Mucosa of rectum (tissue), 2 donors: ENCODE measurements around the gene ARL6IP4.

ENCODE experiments used
- H3K27ac ChIP-seq, 2 donors: one replicate each; pipeline ENCODE4 v1.7.0; 2013; ENCODE audit warnings: inconsistent platforms in 2 of 2, low read depth in 2 of 2, low read length in 2 of 2
- H3K27me3 ChIP-seq, 2 donors: one replicate each; pipeline ENCODE4 v1.7.0; 2013; ENCODE audit warnings: low read length in 2 of 2; ENCODE audit not compliant: control insufficient read depth in 2 of 2, insufficient read depth in 2 of 2
- H3K36me3 ChIP-seq, 2 donors: one replicate each; pipeline ENCODE4 v1.7.0; 2013; ENCODE audit warnings: low read length in 2 of 2; ENCODE audit not compliant: control insufficient read depth in 2 of 2, insufficient read depth in 2 of 2
- H3K4me1 ChIP-seq, 2 donors: one replicate each; pipeline ENCODE4 v1.7.0; 2013; ENCODE audit warnings: low read length in 2 of 2, mild to moderate bottlenecking in 1 of 2; ENCODE audit not compliant: control insufficient read depth in 2 of 2, insufficient read depth in 2 of 2
- H3K4me3 ChIP-seq, 2 donors: one replicate each; pipeline ENCODE4 v1.7.0; 2013; ENCODE audit warnings: low read length in 2 of 2
- H3K9ac ChIP-seq, 2 donors: one replicate each; pipeline ENCODE4 v1.7.0; 2013; ENCODE audit warnings: low read length in 2 of 2, low read depth in 1 of 2, mild to moderate bottlenecking in 1 of 2
- H3K9me3 ChIP-seq, 2 donors: one replicate each; pipeline ENCODE4 v1.7.0; 2013; ENCODE audit warnings: low read length in 2 of 2; ENCODE audit not compliant: control insufficient read depth in 2 of 2
- donor health status: healthy.
- donor health status: Normal muscosa, but diverticular disease.

The ARL6IP4 gene

DNA sequence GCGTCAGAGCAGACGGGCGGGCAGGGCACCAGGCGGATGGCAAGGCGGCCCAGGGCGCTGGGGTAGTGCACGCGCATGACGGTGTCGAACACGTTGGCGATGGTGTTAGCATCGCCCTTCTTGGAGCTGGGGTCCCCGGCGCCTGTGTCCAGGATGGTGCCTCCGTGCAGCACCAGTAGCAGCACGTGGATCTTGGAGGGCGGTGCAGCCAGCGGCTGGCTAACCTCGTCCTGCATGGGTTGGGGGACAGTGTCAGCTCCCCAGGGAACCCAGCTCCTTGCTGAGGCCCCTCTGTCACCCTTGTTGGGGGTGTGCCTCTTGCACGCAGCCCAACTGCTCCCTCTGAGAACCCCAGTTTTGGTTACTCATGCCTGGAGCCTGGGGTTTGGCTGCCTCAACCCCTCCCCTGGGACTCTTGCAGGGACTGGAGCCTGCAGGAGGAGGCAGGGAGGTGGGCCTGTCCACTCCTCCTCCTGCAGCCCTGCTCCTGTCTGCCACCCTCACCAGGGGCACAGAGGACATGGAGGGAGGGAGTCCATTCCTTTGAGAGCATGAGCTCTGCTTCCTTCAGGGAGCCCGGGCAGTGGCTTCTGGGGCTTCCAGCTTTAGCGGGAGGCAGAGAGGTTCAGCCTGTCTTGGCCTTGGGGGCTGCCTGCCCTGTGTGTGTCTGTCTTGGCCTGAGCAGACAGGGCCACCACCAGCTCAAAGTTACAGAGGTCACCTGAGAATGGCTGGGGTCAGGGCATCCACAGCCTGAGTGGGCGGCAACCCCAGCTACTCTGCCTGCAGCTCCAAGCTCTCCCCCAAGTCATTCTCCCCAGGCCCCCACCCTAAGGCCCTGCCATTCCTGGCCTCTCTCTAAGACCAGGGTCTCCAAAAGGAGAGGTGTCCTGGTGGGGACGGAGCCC, 17.1 kb downstream of the ARL6IP4 start:
- Histone ChIP-seq H3K36me3 (peaks cover 0 to 2% of the 10 kb centered on the region in 2 donors), H3K27me3 (no peaks in the 10 kb centered on the region), H3K4me1 (peaks cover 0 to 2% of the 10 kb centered on the region in 2 donors), H3K9ac (no peak overlapping the region), H3K4me3 (no peak overlapping the region), H3K27ac (no peak overlapping the region), H3K9me3 (no peaks in the 10 kb centered on the region)

DNA sequence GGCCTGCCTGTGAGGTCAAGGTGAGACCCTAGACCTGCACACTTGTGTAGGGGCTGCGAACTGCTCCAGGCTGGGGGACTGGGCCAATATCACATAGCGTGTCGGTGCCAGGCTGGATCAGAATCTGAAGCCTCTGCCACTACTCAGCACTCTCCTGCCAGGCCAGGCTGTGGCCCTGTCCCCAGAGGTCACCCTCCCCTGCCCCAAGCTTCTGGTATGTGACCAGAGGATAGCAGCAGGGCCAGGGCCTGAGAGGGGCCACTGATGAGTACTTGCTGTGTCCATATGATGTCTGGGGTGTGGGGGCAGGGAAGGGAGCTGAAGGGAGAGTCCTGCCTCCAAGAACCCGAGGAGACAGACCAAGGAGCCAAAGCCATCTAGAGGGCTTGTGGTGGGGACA, 17.8 kb downstream of the ARL6IP4 start:
- H3K4me1 ChIP-seq, result peaks cover 0 to 2% of the 10 kb centered on the region in 2 donors
- no peak overlapping the region for H3K4me3 ChIP-seq
- no peaks in the 10 kb centered on the region for H3K9me3 ChIP-seq
- H3K9ac ChIP-seq, result no peak overlapping the region
- no peak overlapping the region for H3K27ac ChIP-seq
- H3K27me3 ChIP-seq, result no peaks in the 10 kb centered on the region
- peaks cover 0 to 2% of the 10 kb centered on the region in 2 donors for H3K36me3 ChIP-seq

DNA sequence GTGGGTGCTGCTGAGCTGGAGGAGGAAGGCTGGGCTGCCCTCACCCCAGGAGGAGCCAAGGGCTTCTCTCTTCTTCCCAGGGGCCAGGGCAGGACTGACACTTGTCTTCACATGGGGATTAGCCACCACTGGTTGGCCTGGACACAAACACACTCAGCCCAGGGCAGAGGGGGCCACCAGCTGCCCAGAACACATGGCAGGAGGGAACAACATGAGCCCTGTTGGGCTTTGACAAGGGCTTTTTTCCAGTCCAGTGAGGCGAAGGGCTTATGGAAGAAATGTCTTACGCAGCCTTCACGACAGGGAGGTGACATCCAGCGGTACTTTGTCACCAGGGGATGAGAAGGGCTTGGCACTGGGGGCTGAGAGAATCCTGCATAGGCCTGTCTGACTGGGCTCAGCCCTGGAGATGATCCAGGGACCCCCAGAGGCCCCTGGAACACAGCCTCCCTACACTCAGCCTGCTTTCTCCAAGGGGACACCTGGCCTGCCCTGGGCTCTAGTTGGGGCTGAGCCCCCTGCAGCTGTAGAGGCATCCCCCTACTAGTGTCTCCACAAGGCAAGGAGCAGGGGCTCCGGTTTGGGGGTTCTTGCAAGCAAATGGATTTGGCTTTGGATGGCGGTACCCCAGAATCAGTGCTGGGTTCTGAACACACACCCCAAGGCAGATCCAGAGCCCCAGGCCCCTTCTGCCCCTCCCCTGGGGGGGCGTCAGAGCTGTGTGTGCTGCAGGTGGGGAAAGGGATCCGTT, 18.9 kb downstream of the ARL6IP4 start:
- Histone ChIP-seq H3K27ac (no peak overlapping the region), H3K4me1 (peaks cover 0 to 2% of the 10 kb centered on the region in 2 donors), H3K4me3 (no peak overlapping the region), H3K9ac (no peak overlapping the region), H3K9me3 (no peaks in the 10 kb centered on the region), H3K27me3 (no peaks in the 10 kb centered on the region), H3K36me3 (peaks cover 0 to 2% of the 10 kb centered on the region in 2 donors)

DNA sequence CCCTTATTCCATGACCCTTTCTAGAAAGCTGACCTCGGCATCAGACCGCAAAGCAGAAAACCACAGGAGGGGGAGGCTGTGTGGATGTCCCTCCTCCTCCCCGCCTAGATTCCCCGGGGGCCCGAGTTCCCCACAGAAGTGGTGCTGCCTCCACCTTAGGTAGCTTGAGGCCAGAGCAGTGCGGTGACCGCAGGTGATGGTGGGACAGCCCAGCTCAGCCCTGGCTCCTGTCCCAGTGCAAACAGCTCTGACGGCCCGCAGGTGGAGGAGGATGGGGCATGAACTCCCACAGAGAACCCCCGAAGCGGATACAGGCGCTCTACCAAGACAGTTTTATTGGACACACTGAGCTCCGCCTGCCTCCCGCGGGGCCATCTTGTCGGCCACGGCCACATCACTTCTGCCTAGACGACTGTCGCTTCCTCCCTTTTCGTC, 19.5 kb downstream of the ARL6IP4 start:
- Histone ChIP-seq H3K36me3 (peaks cover 0 to 2% of the 10 kb centered on the region in 2 donors), H3K4me3 (no peak overlapping the region), H3K27ac (no peak overlapping the region), H3K9ac (no peak overlapping the region), H3K27me3 (no peaks in the 10 kb centered on the region), H3K4me1 (peaks cover 0 to 2% of the 10 kb centered on the region in 2 donors), H3K9me3 (no peaks in the 10 kb centered on the region)

DNA sequence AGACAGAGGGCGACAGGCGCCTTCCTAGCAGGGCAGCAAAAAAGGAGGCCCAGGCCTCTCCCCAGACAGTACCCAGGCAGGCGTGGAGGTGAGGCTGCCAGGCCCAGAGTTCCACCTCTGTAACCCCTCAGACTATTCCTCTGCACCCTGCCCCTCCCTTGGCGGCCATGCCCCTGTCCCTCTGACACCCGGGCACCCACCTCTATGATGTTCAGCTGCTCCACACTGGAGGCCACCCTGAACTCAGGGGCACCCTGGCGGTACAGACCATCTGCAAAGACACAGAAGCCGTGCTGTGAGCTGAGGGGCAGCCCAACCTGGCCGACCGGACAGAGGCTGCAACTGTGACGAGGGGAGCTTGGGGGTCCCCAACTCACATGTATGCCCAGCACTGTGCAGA, 20.1 kb downstream of the ARL6IP4 start:
- no peaks in the 10 kb centered on the region for H3K27me3 ChIP-seq
- H3K27ac ChIP-seq, result no peak overlapping the region
- H3K4me1 ChIP-seq, result peaks cover 0 to 2% of the 10 kb centered on the region in 2 donors
- H3K9ac ChIP-seq, result no peak overlapping the region
- H3K36me3 ChIP-seq, result peaks cover 0 to 2% of the 10 kb centered on the region in 2 donors
- H3K9me3 ChIP-seq, result no peaks in the 10 kb centered on the region
- H3K4me3 ChIP-seq, result no peak overlapping the region

DNA sequence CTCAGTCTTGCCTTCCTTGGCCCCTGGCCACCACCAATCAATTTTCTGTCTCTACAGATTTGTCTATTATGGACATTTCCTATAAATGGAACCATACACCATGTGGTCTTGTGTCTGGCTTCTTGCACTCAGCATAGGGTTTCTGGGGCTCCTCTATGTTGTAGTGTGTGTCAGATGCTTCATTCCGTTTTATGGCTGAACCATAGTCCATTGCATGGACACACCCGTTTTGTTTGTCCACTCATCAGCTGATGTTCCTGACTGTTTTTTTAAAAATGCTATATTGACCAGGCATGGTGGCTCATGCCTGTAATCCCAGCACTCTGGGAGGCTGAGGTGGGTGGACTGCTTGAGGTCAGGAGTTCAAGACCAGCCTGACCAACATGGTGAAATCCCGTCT, 21.0 kb downstream of the ARL6IP4 start:
- Histone ChIP-seq H3K9ac (no peak overlapping the region), H3K9me3 (no peaks in the 10 kb centered on the region), H3K27me3 (no peaks in the 10 kb centered on the region), H3K4me1 (no peaks in the 10 kb centered on the region), H3K4me3 (no peak overlapping the region), H3K27ac (no peak overlapping the region), H3K36me3 (peaks cover 0 to 2% of the 10 kb centered on the region in 2 donors)

DNA sequence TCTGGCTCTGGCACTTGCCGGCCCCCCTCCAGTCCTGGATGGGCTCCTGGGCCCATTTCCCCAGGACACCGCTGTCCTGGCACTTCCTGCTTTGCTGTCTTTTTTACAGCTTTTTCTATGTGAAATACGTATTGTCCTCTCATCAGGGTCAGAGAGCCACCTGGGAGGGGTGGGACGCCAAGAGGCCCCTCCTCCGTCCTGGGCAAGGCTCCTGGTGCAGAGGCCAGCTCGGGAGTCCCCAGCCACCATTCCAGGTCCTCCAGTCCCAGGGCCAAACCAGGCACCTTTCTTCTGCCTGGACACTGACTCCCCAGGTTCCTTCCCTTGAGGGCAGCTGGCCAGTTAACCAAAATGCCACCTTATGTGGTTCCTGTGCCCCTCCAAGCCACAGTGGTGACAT, 22.8 kb downstream of the ARL6IP4 start:
- Histone ChIP-seq H3K9ac (no peak overlapping the region), H3K4me1 (no peaks in the 10 kb centered on the region), H3K36me3 (peaks cover 0 to 7% of the 10 kb centered on the region in 2 donors), H3K9me3 (no peaks in the 10 kb centered on the region), H3K27me3 (no peaks in the 10 kb centered on the region), H3K4me3 (no peak overlapping the region), H3K27ac (no peak overlapping the region)

DNA sequence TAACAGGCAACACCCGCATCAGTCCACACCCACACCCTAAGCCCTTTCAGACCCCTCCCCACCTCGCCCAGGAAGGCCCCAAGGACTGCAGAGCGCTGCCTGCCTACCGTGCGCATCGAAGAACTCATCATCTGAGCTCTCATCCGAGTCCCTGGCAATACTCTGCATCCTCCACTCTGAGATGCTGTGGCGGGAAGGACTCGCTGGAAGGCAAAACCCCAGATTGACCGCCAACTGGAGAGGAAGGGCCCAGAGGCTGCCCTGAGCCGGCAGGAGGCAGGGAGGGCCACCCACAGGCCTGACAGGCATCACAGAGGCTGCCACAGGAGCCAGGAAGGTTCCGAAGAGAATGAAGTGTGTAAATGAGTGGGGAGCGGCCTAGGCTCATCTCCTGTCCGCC, 23.8 kb downstream of the ARL6IP4 start:
- Histone ChIP-seq H3K9me3 (no peaks in the 10 kb centered on the region), H3K27me3 (no peaks in the 10 kb centered on the region), H3K36me3 (peaks cover 6 to 17% of the 10 kb centered on the region in 2 donors), H3K27ac (no peak overlapping the region), H3K4me3 (no peak overlapping the region), H3K4me1 (no peaks in the 10 kb centered on the region), H3K9ac (no peak overlapping the region)

DNA sequence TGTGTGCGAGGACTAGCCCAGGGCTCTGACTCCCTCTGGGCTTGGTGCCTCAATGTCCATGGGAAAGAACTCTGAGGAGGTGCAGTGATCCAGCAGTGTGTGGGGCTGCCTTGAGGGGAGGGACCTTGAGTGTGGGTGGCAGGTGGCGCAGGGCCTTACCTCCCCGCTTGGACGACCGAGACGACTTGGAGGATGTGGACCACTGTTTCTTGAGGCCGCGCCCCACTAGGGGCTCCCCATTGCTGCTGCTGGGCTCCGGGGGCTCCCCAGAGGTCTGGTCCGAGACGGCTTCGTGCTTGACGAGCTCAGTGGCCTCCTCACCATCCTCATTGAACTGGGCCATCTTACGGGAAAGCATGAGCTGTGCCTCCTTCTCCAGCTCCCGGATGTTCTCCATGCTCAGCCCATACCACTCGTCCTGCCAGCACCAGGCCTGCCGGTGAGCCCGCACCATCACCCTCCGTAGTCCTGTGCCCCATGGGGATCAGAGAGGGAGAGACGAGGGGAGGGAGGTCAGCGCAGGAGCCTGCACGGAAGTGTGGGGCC, 24.7 kb downstream of the ARL6IP4 start:
- H3K4me1 ChIP-seq, result no peaks in the 10 kb centered on the region
- H3K36me3 ChIP-seq, result peaks cover 7 to 17% of the 10 kb centered on the region in 2 donors
- no peak overlapping the region for H3K9ac ChIP-seq
- H3K27ac ChIP-seq, result no peak overlapping the region
- H3K9me3 ChIP-seq, result no peaks in the 10 kb centered on the region
- H3K27me3 ChIP-seq, result no peaks in the 10 kb centered on the region
- no peak overlapping the region for H3K4me3 ChIP-seq

DNA sequence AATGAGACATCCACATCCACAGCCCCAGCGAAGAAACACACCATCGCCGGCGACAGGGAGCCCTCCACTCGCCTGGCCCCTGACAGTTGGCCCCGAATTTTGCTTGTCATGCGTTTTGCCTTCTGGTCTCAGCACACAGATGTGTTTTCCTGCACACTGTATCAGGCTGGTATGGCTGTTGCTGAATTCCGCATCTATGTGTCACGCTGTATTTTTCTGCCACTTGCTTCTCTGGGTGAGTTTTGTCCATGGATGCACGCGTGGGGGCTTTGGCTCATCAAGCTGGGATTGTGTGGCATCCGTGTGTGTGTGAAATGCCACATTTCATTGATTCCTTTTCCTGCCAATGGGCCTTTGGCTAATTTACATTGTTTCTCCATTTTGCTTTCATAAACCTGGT, 26.5 kb downstream of the ARL6IP4 start:
- H3K27ac ChIP-seq, result no peak overlapping the region

More for the DNA sequence above, 26.5 kb downstream of the ARL6IP4 start:
- no peak overlapping the region for H3K9ac ChIP-seq
- peaks cover 7 to 15% of the 10 kb centered on the region in 2 donors for H3K36me3 ChIP-seq
- no peaks in the 10 kb centered on the region for H3K27me3 ChIP-seq
- no peak overlapping the region for H3K4me3 ChIP-seq
- no peaks in the 10 kb centered on the region for H3K4me1 ChIP-seq
- no peaks in the 10 kb centered on the region for H3K9me3 ChIP-seq
